RWPE1 (cell line): Measurements from ENCODE around the gene STN1.

ENCODE experiments used
- CTCF ChIA-PET: fragments of 350-600 bp; sonication (Branson Sonifier 250); formaldehyde crosslinking; extraction: SDS; loops from one replicate; lab custom pipeline; 2021; lab: Yijun Ruan, JAX
- POLR2A ChIA-PET: fragments of 400-600 bp; formaldehyde crosslinking; extraction: SDS; loops from one replicate; lab custom pipeline; 2020; ENCODE audit warnings: antibody characterized with exemption; ENCODE audit not compliant: low non-redundant PET; lab: Yijun Ruan, JAX
- DNase-seq: peaks from one replicate; pipeline ENCODE4 v3.0.0; 2012; ENCODE audit warnings: low spot score
- H3K27ac ChIP-seq: fragments of 450-650 bp; 2 replicates; pipeline ENCODE4 v1.5.1; 2017
- TF ChIP-seq, protein P1 (sequence below): fragments of 450-650 bp; conservative IDR thresholded peaks from 2 replicates; pipeline ENCODE4 v1.5.1; 2017; ENCODE audit warnings: low read depth, mild to moderate bottlenecking

STN1 gene

DNA sequence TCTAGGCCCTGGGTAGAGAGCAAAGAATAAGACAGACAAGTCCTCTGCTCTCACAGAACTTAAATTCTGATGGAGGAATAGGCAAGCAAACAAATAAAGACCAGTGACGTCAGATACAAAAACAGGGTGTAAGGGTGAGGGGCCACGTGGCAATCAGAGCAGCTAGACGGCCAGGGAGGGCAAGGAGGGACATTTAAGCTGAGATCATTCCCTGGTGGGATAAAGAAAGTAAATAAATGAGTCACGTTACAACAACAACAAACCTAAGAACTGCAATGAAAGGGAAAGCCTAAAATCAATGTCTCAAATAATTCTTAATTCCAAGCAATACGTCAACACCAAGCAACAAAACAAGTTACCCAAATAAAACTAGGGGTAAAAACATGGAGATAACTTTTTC is 21.8 kb downstream of the STN1 start:
- CTCF ChIA-PET: no interaction called here

GRCh38 chr10:103895411-103896186 is 22.4 kb downstream of the STN1 start:
- no peak for DNase-seq
- CTCF ChIA-PET: interaction anchor here (0.7 to 1.7 kb wide), 3 partner anchors 10 to 125 kb away, joined by 3 to 7 read pairs (median 6); no protein-coding TSS in a partner anchor
- peak overlapping the region; percentile 68 for H3K27ac ChIP-seq
- POLR2A ChIA-PET: interaction anchor here (0.6 kb wide), 1 partner anchor 45 kb away, joined by 3 read pairs; no protein-coding TSS in a partner anchor
- TF ChIP-seq, protein P1, sequence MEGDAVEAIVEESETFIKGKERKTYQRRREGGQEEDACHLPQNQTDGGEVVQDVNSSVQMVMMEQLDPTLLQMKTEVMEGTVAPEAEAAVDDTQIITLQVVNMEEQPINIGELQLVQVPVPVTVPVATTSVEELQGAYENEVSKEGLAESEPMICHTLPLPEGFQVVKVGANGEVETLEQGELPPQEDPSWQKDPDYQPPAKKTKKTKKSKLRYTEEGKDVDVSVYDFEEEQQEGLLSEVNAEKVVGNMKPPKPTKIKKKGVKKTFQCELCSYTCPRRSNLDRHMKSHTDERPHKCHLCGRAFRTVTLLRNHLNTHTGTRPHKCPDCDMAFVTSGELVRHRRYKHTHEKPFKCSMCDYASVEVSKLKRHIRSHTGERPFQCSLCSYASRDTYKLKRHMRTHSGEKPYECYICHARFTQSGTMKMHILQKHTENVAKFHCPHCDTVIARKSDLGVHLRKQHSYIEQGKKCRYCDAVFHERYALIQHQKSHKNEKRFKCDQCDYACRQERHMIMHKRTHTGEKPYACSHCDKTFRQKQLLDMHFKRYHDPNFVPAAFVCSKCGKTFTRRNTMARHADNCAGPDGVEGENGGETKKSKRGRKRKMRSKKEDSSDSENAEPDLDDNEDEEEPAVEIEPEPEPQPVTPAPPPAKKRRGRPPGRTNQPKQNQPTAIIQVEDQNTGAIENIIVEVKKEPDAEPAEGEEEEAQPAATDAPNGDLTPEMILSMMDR: no peak

More for the DNA sequence above, 21.8 kb downstream of the STN1 start:
- no peak for DNase-seq
- POLR2A ChIA-PET: no interaction called here
- H3K27ac ChIP-seq: no peak overlapping the region
- TF ChIP-seq, protein P1: no peak

GRCh38 chr10:103894441-103894864 is 23.5 kb downstream of the STN1 start:
- ChIA-PET CTCF (interaction anchor here (0.5 to 1.7 kb wide), 6 partner anchors 9 to 170 kb away, joined by 3 to 8 read pairs (median 4); no protein-coding TSS in a partner anchor), POLR2A (interaction anchor here (0.6 kb wide), 1 partner anchor 222 kb away, joined by 3 read pairs; no protein-coding TSS in a partner anchor)
- no peak for DNase-seq
- TF ChIP-seq, protein P1: no peak
- H3K27ac ChIP-seq: no peak overlapping the region

GRCh38 chr10:103893817-103894216 is 24.2 kb downstream of the STN1 start:
- no peak for DNase-seq
- CTCF ChIA-PET: interaction anchor here (0.6 to 1.7 kb wide), 4 partner anchors 10 to 182 kb away, joined by 3 to 8 read pairs (median 4); no protein-coding TSS in a partner anchor
- TF ChIP-seq, protein P1: no peak
- no peak overlapping the region for H3K27ac ChIP-seq
- POLR2A ChIA-PET: no interaction called here

DNA sequence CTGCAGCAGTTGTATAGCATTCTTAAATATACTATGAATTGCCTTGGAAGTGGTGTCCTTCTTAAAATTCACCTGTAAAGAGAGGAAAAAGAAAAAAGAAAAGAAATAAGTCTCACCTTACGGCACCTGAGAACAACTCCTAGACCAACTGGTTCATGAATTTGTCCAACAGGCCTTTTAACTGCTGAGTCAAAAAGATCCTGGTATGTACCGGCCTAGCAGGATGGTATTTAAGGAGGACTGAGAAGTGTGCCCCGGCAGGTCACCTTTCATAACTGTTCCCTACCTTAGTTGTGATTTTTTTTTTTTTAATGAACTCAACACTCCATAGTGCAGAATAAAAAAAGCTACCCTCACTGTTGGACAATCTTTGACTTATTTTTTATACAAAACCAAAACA is 25.8 kb downstream of the STN1 start:
- no peak overlapping the region for H3K27ac ChIP-seq
- CTCF ChIA-PET: interaction anchor here (0.6 kb wide), 1 partner anchor 31 kb away, joined by 4 read pairs; no protein-coding TSS in a partner anchor
- DNase-seq: no peak
- POLR2A ChIA-PET: interaction anchor here (0.5 kb wide), 1 partner anchor 127 kb away, joined by 3 read pairs; no protein-coding TSS in a partner anchor
- TF ChIP-seq, protein P1: no peak

DNA sequence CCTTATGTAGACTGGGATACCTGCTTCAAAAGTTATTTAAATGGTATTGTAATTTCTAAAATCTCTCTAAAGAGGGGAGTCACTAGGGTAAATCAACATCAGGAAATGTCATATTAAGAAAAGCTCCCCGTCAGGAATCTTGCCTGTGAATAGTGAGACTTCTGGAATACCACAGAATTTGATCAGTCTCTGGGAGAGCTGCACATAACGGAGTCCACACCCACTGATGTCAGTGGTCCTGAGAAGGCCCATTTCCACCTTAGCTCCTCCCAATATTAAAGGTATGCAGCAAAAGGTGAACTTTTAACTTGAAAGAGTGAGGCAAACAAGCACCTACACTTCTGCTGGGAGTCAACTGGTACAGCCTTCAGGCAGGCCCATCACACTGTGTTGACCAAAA is 27.3 kb downstream of the STN1 start:
- H3K27ac ChIP-seq: peak overlapping the region; percentile 80
- TF ChIP-seq, protein P1: no peak
- no peak for DNase-seq
- ChIA-PET CTCF (no interaction called here), POLR2A (no interaction called here)
